GM11168 (cell line): ENCODE data around the gene MIER2.
"Not testable (repeated sequence)": the region's sequence is repeated elsewhere in the genome, so short reads cannot be mapped to it uniquely, and the experiment has no call there.

Source experiments
- in situ Hi-C: fragments of 300-500 bp; cut with MboI; formaldehyde crosslinking; loops from one replicate; pipeline ENCODE4 v1.12.0; 2022; ENCODE audit warnings: low sequenced_read_pairs; ENCODE audit not compliant: unreplicated experiment

The MIER2 gene

DNA sequence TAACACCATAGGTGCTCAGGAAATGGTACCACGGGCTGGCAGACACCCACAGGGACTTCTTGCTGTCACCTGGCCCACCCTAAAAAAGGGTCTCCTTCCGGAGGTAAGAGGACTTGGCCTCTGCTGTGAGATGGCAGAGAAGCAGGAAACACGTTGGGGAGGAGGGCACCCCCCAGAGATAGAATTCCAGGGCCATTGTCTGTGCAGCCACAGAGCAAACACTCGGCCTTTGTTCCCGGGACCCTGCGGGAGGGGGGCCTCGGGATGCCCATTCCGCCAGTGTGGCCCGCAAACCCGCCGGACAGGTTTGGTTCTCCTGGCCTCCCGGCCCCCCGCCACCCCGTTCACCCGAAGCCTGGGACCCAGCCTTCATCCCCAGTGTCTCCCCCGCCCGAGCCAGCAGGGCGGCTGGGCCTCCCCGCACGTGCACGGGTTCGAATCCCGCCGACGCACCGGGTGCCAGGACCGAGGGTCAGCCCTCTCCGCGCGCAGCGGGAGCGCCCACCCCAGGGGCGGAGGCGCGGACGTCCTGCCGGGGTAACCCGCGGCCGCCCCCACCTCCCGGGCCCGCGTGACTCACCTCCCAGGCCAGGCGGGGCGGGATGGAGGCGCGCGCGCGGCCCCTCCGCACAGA lies 54.1 kb downstream of the MIER2 start:
- in situ Hi-C loops = no loop called here

DNA sequence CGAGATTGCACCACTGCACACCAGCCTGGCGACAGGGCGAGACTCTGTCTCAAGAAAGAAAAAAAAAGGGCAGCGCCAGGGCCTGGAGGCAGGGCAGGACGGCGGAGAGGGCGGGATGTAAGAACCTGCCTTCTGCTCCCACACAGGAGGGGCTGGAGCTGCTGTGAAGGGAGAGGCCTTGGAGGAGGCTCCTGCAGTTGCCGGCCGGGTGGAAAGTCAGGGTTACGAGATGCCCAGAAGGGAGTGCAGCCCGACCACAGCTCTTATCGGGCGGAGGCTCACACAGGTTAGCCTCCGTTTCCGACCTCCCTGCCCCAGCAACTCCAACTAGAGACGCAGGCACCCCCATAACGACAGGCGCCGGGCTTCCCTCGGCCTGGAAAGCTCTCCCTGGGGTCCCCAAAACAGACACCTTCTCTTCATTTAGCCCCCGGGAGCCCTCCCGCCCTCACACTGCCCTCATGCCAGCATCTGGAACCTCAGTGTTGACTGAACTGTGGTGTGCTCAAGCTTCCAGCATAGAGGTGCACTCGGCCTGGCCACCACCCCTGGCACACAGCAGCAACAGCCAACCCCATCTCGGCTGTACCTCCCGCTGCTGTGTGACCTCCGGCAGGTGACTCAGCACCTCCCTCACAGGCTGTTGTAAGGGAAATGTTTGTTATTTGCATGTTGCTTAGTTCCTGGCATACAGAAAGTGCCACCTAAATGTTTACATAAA lies 54.8 kb downstream of the MIER2 start:
- in situ Hi-C loops = no loop called here

DNA sequence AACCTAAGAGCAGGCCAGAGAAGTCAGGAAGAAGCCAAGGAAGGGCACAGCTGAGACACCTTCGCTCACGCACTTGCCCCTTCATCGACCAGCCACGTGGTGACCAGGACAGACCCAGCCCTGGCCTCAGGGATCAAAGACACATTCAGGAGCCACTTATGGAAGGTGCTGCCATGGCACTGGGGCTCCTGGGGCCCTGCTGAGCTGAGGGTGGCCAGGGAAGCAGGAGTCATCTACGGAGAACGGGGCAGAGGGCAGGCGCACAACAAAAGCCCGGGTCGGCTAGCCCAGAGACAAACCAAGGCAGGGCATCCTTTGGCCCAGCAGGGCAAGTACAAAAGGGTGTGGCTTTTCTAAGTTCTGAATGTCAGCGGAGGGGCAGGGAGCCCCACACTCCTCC lies 55.7 kb downstream of the MIER2 start:
- in situ Hi-C loops = no loop called here

DNA sequence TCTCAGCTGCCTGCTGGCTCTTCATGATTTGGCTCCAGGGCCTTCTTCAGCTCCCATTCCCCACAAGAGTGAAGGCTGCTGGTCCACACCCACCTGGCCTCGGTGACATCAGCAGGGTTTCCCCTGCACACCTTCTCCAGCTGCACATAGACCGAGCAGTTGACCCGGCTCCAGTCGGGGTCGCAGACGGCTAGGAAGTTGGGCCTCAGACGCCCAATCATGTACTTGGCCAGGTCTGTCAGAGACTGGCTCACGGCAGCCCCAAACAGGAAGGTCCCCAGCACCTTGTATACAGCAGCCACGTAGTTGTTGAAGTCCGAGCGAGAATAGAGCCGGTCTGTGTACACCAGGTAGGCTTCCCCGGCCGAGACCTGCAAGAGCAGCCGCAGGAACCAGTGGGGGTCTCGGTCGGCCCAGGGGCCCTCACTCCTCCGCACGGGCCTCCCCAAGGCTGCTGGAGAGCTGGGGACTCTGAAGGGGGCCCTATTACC lies 57.2 kb downstream of the MIER2 start:
- in situ Hi-C loops = no loop called here

DNA sequence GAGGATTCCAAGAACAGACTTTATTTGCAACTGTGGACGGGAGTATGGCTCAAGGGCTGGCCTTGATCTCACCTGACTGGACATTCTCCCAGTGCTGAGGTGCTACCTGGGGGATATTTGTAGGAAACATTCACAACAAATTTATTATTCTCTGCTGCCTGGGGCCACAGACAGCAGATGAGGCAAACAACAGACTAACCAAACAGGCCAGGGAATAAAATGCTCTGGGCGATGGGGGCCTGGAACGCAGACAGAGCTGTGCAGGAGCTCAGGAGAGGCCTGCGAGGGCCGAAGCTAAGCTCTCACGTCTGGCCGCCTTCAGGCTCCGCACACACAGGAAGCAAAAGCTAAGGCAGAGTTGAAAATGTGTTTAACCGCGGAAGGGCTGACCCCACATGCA lies 61.2 kb downstream of the MIER2 start:
- in situ Hi-C loops = no loop called here

DNA sequence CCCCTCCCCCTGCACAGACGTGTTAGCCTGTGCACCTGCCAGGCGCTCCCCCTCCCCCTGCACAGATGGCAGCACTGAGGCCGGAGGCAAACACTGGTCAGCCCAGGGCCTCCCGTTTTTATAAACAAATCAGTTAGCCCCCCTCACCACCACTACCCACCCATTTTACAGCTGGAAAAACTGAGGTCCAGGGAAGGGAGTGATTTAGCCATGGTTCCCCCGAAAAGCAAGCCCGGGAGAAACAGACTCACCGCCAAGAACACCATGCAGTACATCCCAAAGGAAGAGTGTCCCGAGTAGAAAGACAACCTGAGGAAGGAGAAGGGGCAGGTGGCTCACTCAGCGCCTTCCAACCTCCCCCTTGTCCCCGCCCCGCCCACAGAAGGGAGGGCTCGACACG lies 62.1 kb downstream of the MIER2 start:
- in situ Hi-C loops = no loop called here

DNA sequence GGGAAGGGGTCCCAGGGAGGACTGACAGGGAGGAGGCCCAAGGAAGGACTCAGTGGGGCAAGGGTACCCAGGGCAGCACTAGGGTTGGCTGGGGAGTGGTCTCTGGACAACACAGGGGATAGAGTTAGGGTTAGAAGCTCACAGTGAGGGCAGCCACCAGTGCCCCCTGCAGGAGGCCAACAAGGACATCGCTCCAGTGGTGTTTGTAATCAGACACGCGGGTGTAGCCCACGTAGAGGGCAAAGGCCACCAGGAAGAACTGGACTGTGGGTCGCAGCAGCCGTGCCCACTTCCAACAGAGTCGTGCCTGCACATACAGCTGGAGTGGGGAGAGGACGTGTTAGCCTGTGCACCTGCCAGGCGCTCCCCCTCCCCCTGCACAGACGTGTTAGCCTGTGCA lies 62.6 kb downstream of the MIER2 start:
- in situ Hi-C loops = no loop called here

DNA sequence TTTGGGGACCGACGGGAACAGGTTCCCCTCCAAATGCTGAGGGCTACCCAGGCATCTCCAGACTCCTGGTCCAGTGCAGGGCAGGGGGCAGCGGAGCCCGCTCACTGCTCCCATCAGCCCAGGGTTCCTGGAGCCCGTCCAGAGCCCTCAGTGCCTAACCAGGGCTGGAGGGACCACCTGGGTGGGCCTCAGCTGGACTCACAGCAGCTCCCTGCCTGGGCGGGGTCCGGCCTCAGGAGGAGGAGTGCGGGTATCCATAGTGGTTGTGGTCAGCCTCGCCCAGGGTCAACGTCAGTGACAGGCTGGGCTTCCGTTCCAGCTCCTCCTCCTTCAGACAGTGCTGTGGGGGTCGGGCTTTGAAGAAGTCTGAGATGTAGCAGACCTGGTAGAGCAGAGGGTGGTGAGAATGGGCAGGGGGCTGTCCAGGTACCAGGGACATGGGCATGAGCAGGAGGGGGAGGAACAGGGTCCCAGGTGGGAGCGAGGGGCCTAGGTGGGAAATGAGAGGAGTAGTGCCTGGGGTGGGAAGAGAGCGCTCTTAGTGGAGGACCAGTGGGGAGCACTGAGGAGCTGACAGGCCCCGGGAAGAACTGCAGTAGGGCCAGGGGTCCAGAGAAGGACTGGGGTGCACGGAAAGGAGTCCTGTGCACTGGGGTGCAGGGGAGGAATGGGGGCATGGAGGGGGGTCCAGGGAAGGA lies 63.3 kb downstream of the MIER2 start:
- in situ Hi-C loops = no loop called here

DNA sequence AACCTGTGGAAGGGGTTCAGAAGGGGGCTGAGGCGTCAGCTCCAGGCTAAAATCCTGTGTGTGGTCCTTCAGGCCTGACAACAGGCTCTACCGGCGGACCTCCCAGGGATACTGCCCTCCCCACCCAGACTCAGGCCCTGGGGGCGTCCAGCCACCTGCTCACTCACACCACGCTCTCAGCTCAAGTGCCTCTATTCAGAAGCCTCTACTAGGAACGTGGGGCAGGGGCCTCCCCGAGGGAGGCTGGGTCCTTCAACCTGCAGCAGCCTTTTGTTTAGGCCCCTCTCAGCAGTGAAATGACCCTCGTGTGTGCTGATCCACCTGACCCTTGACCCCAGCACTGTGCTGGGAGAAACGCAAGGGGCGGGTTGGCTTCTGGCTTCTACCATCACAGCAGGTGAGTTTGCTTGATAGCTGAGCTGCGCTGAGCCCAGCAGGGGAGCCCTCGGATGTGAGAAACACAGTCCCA lies 64.0 kb downstream of the MIER2 start:
- in situ Hi-C loops = no loop called here

DNA sequence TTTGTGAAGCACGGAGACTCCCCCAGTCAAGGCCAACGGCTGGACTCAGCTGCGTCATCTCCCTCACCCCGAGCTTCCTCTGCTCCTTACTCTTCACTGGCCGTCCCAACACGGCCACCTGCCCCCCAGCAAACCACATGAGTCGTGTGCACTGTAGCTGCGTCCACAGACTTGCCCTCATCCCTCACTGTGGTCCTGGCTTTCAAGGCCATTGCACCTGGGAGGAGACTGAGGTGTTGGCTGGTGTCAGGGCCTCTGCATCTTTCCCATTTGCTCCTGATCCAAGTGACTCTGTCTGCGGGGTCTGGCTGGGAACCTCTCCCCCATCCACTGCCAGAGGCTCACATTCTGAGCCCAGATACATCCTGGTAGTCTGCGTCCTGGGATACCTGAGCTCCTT lies 64.9 kb downstream of the MIER2 start:
- in situ Hi-C loops = no loop called here

DNA sequence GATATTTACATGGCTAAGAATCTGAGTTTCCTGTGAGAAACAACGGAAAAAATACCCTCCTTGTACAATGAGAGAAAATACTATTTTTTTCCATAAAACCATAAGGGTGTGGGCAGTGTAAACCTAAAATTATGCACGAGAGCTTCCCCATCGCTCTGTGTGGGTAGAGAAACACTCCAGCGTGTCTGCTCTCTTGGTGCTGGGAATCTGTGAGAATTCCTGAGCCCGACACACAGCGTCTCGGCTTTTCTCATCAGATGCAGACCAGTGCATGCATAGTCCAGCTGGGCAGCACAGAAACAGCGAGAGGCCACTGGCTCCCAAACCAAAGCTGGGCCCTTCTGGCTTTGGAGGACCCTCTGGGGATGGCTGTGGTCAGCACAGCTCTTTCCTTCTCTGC lies 65.4 kb downstream of the MIER2 start:
- in situ Hi-C loops = no loop called here

DNA sequence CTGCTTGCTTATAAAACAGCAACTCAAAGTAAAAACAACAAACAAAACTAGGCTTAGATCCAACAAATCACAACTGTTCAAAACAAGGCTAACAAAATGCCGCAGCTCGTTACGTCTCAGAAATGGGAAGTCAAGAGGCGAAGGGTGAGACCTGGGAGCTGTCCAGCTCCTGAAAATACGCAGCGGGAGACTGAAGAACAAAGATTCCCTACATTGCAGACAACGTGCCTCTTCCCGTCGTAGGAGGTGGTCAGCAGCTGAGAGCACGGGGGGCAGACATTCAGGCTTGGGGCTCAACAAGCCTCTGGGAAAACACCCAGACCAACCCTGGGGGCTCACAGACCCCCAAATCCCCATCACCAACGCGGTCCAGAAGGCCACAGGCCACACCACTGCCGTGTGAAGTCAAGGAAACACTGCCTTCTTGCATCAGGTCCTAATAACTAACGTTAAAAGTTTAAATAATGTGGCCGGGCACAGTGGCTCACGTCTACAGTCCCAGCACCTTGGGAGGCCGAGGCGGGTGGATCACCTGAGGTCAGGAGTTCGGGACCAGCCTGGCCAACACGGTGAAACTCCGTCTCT lies 66.9 kb downstream of the MIER2 start:
- in situ Hi-C loops = no loop called here

DNA sequence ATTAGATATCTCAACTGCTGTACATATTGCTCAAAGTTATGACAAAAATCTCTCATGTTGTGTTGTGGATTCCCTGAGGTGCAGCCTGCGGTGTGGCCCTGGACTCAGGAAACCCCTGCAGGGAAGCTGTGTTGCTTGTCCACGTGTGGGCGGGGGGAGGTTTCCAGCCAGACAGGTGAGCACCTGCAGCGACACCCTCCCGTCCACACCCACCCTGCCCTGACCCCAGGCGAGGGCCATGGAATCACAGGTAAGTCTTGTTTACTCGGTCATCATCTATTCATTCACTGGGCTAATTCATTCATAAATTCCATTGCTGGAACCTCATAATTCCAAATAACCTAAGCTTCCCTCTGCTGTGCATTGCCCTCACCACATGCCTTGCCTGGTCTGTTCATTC lies 67.5 kb downstream of the MIER2 start:
- in situ Hi-C loops = no loop called here

DNA sequence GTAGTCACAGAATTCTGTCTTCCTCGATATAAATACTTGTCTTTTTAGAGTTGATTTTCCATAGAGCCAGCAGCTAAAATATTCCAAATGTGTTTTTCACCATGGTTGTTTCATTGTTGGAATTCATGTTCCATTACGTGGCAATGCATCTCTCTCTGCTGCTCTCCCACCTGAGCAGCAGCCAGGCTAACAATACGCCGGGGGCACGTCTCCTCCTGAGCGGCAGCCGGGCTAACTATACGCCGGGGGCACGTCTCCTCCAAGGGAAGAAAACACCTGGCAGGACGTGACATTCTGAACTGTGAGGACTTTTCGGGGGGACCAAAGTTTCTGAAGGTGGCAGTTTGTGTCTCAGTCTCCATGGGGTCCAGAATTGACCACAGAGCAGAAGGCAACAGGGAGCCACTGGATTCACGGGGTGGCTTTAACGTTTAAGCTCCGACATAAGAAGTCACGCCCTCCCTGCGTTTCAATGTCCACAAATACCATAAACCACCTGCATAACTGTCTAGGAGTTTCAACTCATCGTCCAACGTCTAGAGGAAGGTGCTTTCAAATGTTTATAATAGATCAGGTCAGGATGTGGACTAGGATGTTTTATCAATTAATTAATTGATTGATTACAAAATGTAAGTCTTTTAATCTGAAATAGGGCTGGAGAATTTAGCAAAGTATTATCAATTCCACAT lies 68.5 kb downstream of the MIER2 start:
- in situ Hi-C loops = no loop called here

DNA sequence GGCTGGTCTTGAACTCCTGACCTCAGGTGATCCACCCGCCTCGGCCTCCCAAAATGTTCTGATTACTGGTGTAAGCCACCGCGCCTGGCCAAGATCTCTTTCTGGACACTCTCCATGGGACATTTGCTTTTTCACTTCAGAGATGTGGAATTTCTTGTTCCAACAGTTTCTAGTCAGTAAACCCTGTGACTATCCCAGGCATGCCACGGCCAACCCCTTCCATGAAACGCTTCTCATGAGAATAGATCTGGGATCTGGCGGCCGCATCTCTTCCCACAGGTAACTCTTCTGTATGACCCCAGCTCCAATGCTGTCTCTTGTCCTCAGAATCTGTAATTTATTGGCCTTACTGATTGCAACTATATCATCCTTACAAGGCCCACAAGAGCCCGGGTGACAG lies 69.6 kb downstream of the MIER2 start:
- in situ Hi-C loops = no loop called here

DNA sequence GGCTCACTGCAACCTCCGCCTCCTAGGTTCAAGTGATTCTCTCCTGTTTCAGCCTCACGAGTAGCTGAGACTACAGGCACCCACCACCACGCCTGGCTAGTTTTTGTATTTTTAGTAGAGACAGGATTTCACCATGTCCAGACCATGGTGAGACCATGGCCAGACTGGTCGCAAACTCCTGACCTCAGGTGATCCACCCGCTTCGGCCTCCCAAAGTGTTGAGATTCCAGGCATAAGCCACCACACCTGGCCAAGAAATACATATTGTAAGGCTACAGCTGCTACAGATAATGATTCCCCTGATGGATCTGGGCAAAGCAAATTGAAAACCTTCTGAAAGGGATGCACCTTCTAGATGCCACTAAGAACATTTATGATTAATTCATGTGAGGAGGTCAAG lies 71.2 kb downstream of the MIER2 start:
- in situ Hi-C loops = no loop called here

DNA sequence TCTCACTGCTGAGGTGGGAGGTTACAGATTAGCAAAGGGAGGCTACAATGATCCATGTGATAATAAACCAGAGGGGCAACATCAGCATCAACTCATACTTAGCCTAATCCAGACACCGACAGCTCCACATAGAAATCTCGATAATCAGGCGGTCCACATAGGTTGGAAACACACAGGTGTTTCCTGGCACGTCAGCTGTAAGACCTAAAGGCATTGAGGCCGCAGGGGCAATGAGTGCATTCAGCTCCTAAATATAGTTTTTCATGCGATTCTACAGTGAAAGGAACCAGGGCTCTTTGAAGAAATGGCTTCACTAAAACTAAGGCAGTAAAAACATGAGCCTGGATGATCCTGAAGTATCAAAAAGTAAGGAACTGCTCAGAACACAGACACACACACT lies 72.7 kb downstream of the MIER2 start:
- in situ Hi-C loops = no loop called here

DNA sequence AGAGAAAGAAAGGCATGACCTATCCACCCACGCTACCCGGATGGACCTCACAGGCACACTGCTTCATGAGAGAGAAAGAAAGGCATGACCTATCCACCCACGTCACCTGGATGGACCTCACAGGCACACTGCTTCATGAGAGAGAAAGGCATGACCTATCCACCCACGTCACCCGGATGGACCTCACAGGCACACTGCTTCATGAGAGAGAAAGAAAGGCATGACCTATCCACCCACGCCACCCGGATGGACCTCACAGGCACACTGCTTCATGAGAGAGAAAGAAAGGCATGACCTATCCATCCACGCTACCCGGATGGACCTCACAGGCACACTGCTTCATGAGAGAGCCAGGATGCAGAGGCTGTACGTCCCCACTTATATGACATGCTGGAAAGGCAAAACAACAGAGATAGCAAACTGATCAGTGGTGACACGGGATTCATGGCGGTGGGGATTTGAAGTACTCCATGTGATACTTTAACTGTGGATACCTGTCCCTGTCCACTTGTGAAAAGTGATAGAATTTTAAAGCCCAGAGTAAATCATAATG lies 73.8 kb downstream of the MIER2 start:
- in situ Hi-C loops = not testable (repeated sequence)

DNA sequence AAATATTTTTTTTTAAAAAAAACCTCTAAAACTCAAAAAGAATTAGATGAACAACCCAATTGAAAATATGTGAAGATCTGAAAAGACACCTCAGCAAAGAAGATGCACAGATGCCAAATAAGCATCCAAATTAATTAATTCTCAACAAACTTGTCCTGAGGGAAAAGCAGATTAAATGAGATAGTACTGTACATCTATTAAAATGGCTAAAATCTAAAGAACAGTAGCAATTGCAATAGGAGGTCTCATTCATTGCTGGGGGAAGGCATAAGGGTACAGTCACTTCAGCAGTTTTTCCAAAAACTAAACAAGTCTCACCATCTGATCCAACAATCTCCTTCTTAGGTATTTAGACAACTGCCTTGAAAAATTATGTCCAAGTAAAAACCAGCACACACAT lies 75.4 kb downstream of the MIER2 start:
- in situ Hi-C loops = no loop called here

DNA sequence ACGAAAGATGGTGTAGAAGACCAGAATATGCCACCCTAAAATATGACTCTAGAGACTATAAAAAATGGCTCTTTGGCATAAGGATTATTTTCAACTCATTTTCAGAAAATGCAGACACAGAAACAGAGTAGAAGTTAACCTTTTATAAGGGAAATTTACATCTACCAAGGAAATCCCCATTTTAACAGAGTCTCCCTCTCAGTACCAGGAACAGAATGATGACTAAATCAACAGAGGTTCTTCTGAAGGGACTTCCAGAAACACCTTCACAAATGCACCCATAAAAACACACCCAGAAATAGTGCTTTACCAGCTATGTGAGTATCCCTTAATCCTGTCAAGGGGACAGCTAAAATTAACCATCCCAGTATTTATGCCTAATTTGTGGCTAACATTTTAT lies 82.5 kb downstream of the MIER2 start:
- in situ Hi-C loops = no loop called here
